ENCODE measurements around the gene ZIC5.

The ZIC5 gene

GRCh38 chr13:99977334-99977911 lies 5.9 kb upstream of the ZIC5 start:
- no peak overlapping the region for H3K27ac ChIP-seq (ENCODE audit: low read depth, low read length)
- H3K27me3 ChIP-seq (ENCODE audit: low read length) = no peaks in the 10 kb centered on the region
- TF ChIP-seq, protein P1, sequence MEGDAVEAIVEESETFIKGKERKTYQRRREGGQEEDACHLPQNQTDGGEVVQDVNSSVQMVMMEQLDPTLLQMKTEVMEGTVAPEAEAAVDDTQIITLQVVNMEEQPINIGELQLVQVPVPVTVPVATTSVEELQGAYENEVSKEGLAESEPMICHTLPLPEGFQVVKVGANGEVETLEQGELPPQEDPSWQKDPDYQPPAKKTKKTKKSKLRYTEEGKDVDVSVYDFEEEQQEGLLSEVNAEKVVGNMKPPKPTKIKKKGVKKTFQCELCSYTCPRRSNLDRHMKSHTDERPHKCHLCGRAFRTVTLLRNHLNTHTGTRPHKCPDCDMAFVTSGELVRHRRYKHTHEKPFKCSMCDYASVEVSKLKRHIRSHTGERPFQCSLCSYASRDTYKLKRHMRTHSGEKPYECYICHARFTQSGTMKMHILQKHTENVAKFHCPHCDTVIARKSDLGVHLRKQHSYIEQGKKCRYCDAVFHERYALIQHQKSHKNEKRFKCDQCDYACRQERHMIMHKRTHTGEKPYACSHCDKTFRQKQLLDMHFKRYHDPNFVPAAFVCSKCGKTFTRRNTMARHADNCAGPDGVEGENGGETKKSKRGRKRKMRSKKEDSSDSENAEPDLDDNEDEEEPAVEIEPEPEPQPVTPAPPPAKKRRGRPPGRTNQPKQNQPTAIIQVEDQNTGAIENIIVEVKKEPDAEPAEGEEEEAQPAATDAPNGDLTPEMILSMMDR (IDR thresholded peaks at IDR 0.05; ENCODE audit: insufficient read depth, low read length, poor library complexity, severe bottlenecking) = no peak
- no peak for TF ChIP-seq EZH2phosphoT487 (conservative IDR thresholded peaks at IDR 0.05; ENCODE audit: low read length)
- no peaks in the 10 kb centered on the region for H3K79me2 ChIP-seq (ENCODE audit: insufficient read depth, low read length)
- no peak overlapping the region for H3K9ac ChIP-seq (ENCODE audit: low read length)
- H3K4me3 ChIP-seq (ENCODE audit: insufficient read depth, low read length, poor library complexity, severe bottlenecking) = no peak overlapping the region
- no peaks in the 10 kb centered on the region for H3K9me2 ChIP-seq (replicated peaks; ENCODE audit: insufficient read depth, low read length)
- no peaks in the 10 kb centered on the region for H3K36me3 ChIP-seq (ENCODE audit: low read length)
- H4K20me1 ChIP-seq (ENCODE audit: low read depth, low read length) = no peaks in the 10 kb centered on the region
- no peaks in the 10 kb centered on the region for H3F3A ChIP-seq (ENCODE audit: insufficient read depth)
- H3K4me2 ChIP-seq (ENCODE audit: low read depth, low read length, poor library complexity, severe bottlenecking) = no peak overlapping the region
- H2AFZ ChIP-seq (ENCODE audit: low read depth, low read length, severe bottlenecking) = no peak overlapping the region
- no peaks in the 10 kb centered on the region for H3K9me3 ChIP-seq (ENCODE audit: insufficient read depth, low read length)

DNA sequence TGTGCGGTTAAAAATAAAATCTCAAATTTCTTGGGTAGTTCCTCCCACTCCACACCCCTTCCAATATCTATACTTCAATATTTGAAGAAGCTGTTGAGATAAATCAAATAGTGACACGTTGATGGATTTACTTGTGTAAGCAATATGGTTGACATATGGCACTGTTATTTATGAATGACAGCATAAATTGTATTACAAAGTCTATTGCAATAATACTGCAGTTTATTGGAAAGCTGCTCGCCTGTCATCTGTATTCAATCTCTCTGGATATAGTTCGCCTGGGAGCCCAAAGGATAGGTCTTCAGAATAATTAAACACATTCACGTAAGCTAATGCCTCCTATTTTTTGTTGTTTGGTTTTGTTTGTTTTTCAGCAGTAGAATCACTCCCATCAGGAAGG lies 5.0 kb upstream of the ZIC5 start:
- no peak overlapping the region for H3K4me2 ChIP-seq (ENCODE audit: low read depth, low read length, poor library complexity, severe bottlenecking)

DNA sequence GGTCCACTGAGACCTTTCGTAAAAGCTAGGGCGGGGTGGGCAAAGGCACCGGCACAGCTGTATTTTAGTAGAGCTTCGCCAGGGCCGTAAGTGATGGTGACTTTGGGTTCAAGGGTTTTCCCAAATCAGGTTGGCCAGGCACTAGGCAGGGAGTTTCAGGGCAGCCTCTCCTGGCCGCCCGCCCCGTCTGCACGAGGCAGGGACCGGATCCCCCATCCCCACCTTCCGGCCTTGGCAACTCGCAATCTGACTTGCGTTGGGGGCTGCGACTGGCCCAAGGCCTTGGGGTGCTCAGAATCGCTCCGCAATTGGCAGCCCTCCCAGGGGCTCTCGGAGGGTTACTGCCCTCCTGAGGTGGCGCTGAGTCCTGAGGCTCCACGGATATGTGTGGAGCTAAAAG lies 4.1 kb upstream of the ZIC5 start:
- H3K9me3 ChIP-seq (ENCODE audit: insufficient read depth, low read length) = no peaks in the 10 kb centered on the region
- H3K79me2 ChIP-seq (ENCODE audit: insufficient read depth, low read length) = no peaks in the 10 kb centered on the region
- no peaks in the 10 kb centered on the region for H3K36me3 ChIP-seq (ENCODE audit: low read length)
- H4K20me1 ChIP-seq (ENCODE audit: low read depth, low read length) = no peaks in the 10 kb centered on the region
- H3K4me2 ChIP-seq (ENCODE audit: low read depth, low read length, poor library complexity, severe bottlenecking) = no peak overlapping the region
- no peak overlapping the region for H2AFZ ChIP-seq (ENCODE audit: low read depth, low read length, severe bottlenecking)
- H3K27me3 ChIP-seq (ENCODE audit: low read length) = no peaks in the 10 kb centered on the region
- H3F3A ChIP-seq (ENCODE audit: insufficient read depth) = no peaks in the 10 kb centered on the region
- H3K9me2 ChIP-seq (replicated peaks; ENCODE audit: insufficient read depth, low read length) = no peaks in the 10 kb centered on the region
- no peak overlapping the region for H3K9ac ChIP-seq (ENCODE audit: low read length)
- H3K27ac ChIP-seq (ENCODE audit: low read depth, low read length) = no peak overlapping the region
- TF ChIP-seq, protein P1 (IDR thresholded peaks at IDR 0.05; ENCODE audit: insufficient read depth, low read length, poor library complexity, severe bottlenecking) = no peak
- no peak for TF ChIP-seq EZH2phosphoT487 (conservative IDR thresholded peaks at IDR 0.05; ENCODE audit: low read length)
- no peak overlapping the region for H3K4me3 ChIP-seq (ENCODE audit: insufficient read depth, low read length, poor library complexity, severe bottlenecking)

More for the DNA sequence above, 5.0 kb upstream of the ZIC5 start:
- no peaks in the 10 kb centered on the region for H3K9me2 ChIP-seq (replicated peaks; ENCODE audit: insufficient read depth, low read length)
- no peaks in the 10 kb centered on the region for H3K27me3 ChIP-seq (ENCODE audit: low read length)
- H4K20me1 ChIP-seq (ENCODE audit: low read depth, low read length) = no peaks in the 10 kb centered on the region
- no peaks in the 10 kb centered on the region for H3K36me3 ChIP-seq (ENCODE audit: low read length)
- no peak overlapping the region for H3K27ac ChIP-seq (ENCODE audit: low read depth, low read length)
- no peak overlapping the region for H3K4me3 ChIP-seq (ENCODE audit: insufficient read depth, low read length, poor library complexity, severe bottlenecking)
- no peaks in the 10 kb centered on the region for H3F3A ChIP-seq (ENCODE audit: insufficient read depth)
- no peak for TF ChIP-seq EZH2phosphoT487 (conservative IDR thresholded peaks at IDR 0.05; ENCODE audit: low read length)
- TF ChIP-seq, protein P1 (IDR thresholded peaks at IDR 0.05; ENCODE audit: insufficient read depth, low read length, poor library complexity, severe bottlenecking) = no peak
- H2AFZ ChIP-seq (ENCODE audit: low read depth, low read length, severe bottlenecking) = no peak overlapping the region
- H3K9me3 ChIP-seq (ENCODE audit: insufficient read depth, low read length) = no peaks in the 10 kb centered on the region
- H3K9ac ChIP-seq (ENCODE audit: low read length) = no peak overlapping the region
- no peaks in the 10 kb centered on the region for H3K79me2 ChIP-seq (ENCODE audit: insufficient read depth, low read length)
